ENCODE results near the gene CTSF. TPM values are rescaled to one million over a fixed set of nuclear protein-coding genes. Genes with fewer than 3 reads are reported as not detected.

Gene CTSF
- total RNA-seq, 1 donor from 2014 or later: 1.6 TPM

DNA sequence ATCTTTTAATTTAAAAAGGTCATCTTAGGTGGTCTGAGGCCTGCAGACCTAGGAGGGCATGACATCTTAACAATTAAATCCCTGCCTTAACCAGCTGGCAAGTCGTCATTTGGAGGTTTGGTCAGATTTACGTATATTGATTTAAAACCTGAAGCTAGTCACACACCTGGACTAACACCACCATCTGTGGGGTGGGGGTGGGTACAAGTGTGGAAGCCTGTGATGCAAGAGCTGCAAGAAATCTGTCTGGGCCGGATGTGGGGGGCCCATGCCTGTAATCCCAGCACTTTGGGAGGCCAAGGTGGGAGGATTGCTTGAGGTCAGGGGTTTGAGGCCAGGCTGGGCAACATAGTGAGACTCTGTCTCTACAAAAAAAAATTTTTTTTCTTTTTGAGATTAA, 12.9 kb upstream of the CTSF start:
- FAIRE-seq (no peak), DNase-seq (ENCODE audit: low read depth) (no peak)
- no peaks in the 10 kb centered on the region for H3K36me3 ChIP-seq (ENCODE audit: control insufficient read depth, insufficient read depth, low read length)
- H3K4me3 ChIP-seq (ENCODE audit: low read depth, low read length): no peak overlapping the region
- no peaks in the 10 kb centered on the region for H3K27me3 ChIP-seq (ENCODE audit: control insufficient read depth, insufficient read depth, low read length)
- TF ChIP-seq, protein P1, sequence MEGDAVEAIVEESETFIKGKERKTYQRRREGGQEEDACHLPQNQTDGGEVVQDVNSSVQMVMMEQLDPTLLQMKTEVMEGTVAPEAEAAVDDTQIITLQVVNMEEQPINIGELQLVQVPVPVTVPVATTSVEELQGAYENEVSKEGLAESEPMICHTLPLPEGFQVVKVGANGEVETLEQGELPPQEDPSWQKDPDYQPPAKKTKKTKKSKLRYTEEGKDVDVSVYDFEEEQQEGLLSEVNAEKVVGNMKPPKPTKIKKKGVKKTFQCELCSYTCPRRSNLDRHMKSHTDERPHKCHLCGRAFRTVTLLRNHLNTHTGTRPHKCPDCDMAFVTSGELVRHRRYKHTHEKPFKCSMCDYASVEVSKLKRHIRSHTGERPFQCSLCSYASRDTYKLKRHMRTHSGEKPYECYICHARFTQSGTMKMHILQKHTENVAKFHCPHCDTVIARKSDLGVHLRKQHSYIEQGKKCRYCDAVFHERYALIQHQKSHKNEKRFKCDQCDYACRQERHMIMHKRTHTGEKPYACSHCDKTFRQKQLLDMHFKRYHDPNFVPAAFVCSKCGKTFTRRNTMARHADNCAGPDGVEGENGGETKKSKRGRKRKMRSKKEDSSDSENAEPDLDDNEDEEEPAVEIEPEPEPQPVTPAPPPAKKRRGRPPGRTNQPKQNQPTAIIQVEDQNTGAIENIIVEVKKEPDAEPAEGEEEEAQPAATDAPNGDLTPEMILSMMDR (IDR thresholded peaks at IDR 0.05; ENCODE audit: insufficient read depth, low read length, severe bottlenecking): no peak

DNA sequence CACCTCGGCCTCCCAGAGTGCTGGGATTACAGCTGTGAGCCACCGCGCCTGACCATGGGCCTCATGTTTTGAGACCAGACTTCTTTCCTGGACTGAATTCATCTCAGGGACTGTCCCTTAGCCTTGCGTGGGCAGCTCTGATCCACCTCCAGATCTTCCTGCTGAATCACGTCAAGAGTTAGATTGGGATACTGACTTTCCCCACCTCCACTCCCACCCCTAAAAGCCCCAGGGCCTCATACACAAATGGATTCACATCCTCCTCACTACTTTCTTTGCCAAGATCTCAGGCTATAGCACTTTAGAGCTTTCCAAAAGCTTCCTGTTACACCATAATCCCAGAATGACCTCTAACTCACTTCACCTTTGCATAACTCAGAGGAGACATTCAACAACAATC, 12.4 kb upstream of the CTSF start:
- no peak overlapping the region for H3K4me3 ChIP-seq (ENCODE audit: low read depth, low read length)
- FAIRE-seq: no peak
- no peaks in the 10 kb centered on the region for H3K36me3 ChIP-seq (ENCODE audit: control insufficient read depth, insufficient read depth, low read length)
- DNase-seq (ENCODE audit: low read depth): no peak
- TF ChIP-seq, protein P1 (IDR thresholded peaks at IDR 0.05; ENCODE audit: insufficient read depth, low read length, severe bottlenecking): no peak
- H3K27me3 ChIP-seq (ENCODE audit: control insufficient read depth, insufficient read depth, low read length): no peaks in the 10 kb centered on the region

DNA sequence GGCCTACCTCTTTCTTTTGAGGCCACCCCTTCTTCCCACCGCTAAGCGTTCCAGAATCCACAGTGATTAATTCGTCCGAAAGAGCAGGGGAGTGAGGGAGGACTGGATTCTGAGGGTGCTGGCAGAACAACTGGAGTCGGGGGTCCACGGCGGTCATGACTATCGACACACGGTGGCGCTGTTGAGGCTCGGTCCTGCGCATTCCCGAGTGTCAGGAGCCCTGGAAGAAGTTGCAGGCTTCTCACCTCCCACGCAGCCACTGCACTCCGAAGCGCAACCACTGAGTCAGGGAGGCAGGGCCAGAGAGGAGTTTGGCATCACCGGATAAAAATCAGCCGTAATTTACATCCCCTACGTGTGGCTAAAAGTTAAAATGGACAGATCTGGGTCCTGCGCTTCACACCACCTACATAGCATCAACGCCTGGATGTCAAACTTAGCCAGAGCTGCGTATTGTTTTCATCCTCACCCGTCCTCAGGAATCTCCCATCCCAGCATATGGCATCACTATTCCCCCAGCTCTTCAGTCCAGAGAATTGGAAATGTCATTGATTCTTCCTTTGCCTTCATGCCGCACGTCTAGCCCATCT, 10.7 kb upstream of the CTSF start:
- DNase-seq (ENCODE audit: low read depth): peak; percentile 56
- no peak for FAIRE-seq

DNA sequence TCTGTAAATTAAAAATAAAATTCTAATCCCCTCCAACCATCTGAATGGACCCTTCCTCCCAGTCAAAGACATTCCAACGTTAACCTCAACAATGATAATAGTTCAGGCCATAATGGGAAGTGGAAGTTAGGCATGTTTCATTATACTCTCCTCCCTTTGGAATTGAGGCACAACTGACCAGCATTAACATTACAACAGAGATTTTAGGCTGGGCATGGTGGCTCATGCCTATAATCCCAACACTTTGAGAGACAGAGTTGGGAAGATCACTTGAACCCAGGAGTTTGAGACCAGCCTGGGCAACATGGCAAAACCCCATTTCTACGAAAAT, 2.4 kb upstream of the CTSF start:
- TF ChIP-seq, protein P1 (IDR thresholded peaks at IDR 0.05; ENCODE audit: insufficient read depth, low read length, severe bottlenecking): no peak
- Histone ChIP-seq H3K4me3 (ENCODE audit: low read depth, low read length) (no peak overlapping the region), H3K36me3 (ENCODE audit: control insufficient read depth, insufficient read depth, low read length) (no peaks in the 10 kb centered on the region), H3K27me3 (ENCODE audit: control insufficient read depth, insufficient read depth, low read length) (peaks cover 6% of the 10 kb centered on the region)
- FAIRE-seq: no peak
- DNase-seq (ENCODE audit: low read depth): no peak

More for the DNA sequence above, 10.7 kb upstream of the CTSF start:
- Histone ChIP-seq H3K4me3 (ENCODE audit: low read depth, low read length) (no peak overlapping the region), H3K27me3 (ENCODE audit: control insufficient read depth, insufficient read depth, low read length) (no peaks in the 10 kb centered on the region), H3K36me3 (ENCODE audit: control insufficient read depth, insufficient read depth, low read length) (no peaks in the 10 kb centered on the region)
- TF ChIP-seq, protein P1 (IDR thresholded peaks at IDR 0.05; ENCODE audit: insufficient read depth, low read length, severe bottlenecking): peak; percentile 84

DNA sequence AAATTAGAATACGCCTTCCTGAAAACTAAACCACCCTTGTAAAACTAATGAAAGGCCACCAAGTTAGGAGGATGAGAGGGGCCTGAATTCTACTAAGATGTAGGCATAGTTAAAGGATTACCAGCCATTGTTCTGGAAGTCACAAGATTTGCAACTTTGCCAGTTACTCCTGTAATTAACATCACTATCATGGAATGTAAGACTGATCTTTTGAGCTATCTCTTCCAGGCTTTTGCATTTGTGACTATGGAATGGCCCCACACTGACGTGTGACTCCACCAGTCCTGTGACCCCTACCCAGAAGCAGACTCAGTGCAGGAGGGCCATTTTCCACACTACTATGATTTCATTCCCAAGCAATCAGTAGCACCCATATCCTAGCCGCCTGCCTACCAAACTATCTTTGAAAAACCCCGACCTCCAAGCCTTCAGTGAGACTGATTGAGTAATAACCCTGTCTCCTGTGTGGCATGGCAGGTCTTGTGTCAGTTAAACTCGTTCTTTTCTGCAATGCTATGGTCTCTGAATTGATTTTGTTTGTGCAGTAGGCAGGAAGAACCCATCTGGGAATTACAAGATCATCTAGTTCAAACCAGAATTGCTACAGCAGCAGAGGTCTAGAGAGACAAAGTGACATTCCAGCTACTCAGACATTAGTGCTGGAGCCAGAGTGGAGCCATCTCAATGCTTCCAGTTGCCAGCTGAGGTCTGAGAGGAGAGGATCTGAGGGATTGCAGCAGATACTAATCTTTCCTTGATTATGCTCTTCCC, 1.9 kb upstream of the CTSF start:
- TF ChIP-seq, protein P1 (IDR thresholded peaks at IDR 0.05; ENCODE audit: insufficient read depth, low read length, severe bottlenecking): no peak
- Histone ChIP-seq H3K27me3 (ENCODE audit: control insufficient read depth, insufficient read depth, low read length) (peaks cover 6% of the 10 kb centered on the region), H3K4me3 (ENCODE audit: low read depth, low read length) (no peak overlapping the region), H3K36me3 (ENCODE audit: control insufficient read depth, insufficient read depth, low read length) (no peaks in the 10 kb centered on the region)
- DNase-seq (ENCODE audit: low read depth) (no peak), FAIRE-seq (no peak)
